GM23338 (cell line): ENCODE data around the gene CPAMD8. TPM values are rescaled to one million over a fixed set of nuclear protein-coding genes. Genes with fewer than 3 reads are reported as not detected.

Experiments used
- ATAC-seq: fragments of 200-7000 bp; cut with Tn5 transposase; 3 replicates; pipeline ENCODE4 v1.9.1; 2020
- DNase-seq: peaks from one replicate; pipeline ENCODE4 v3.0.0-alpha.2; 2015; ENCODE audit warnings: low spot score
- H2AFZ ChIP-seq: fragments of 200-600 bp; sonication (generic); 2 replicates; pipeline ENCODE4 v1.8.0; 2016; ENCODE audit warnings: antibody characterized with exemption, mild to moderate bottlenecking, moderate library complexity
- H3F3A ChIP-seq: fragments of 200-600 bp; sonication (generic); replicated peaks from 2 replicates; pipeline ENCODE4 v1.8.0; 2017; ENCODE audit warnings: antibody characterized with exemption, mixed run types, low read depth
- H3K27ac ChIP-seq: fragments of 200-600 bp; sonication (generic); 2 replicates; pipeline ENCODE4 v1.6.1; 2016; ENCODE audit warnings: low read depth
- H3K27me3 ChIP-seq: fragments of 200-600 bp; sonication (generic); 2 replicates; pipeline ENCODE4 v1.8.0; 2016; ENCODE audit warnings: mild to moderate bottlenecking, mixed run types, moderate library complexity; ENCODE audit not compliant: insufficient read depth
- H3K36me3 ChIP-seq: fragments of 200-600 bp; sonication (generic); 2 replicates; pipeline ENCODE4 v1.8.0; 2016; ENCODE audit warnings: mild to moderate bottlenecking; ENCODE audit not compliant: insufficient read depth
- H3K4me1 ChIP-seq: fragments of 200-600 bp; sonication (generic); 2 replicates; pipeline ENCODE4 v1.8.0; 2016; ENCODE audit warnings: mild to moderate bottlenecking, moderate library complexity; ENCODE audit not compliant: insufficient read depth
- H3K4me2 ChIP-seq: fragments of 200-600 bp; sonication (generic); 2 replicates; pipeline ENCODE4 v1.7.1; 2017; ENCODE audit warnings: mixed run types
- H3K4me3 ChIP-seq: fragments of 200-600 bp; sonication (generic); 2 replicates; pipeline ENCODE4 v1.6.1; 2016; ENCODE audit warnings: mixed run types
- H3K79me2 ChIP-seq: fragments of 200-600 bp; sonication (generic); replicated peaks from 2 replicates; pipeline ENCODE4 v1.8.0; 2017; ENCODE audit warnings: mild to moderate bottlenecking; ENCODE audit not compliant: insufficient read depth
- H3K9me2 ChIP-seq: fragments of 200-600 bp; sonication (generic); 2 replicates; pipeline ENCODE4 v1.8.0; 2017; ENCODE audit not compliant: insufficient read depth
- H4K20me1 ChIP-seq: fragments of 200-600 bp; sonication (generic); replicated peaks from 2 replicates; pipeline ENCODE4 v1.8.0; 2017; ENCODE audit warnings: mild to moderate bottlenecking; ENCODE audit not compliant: insufficient read depth
- H3K27ac Mint-ChIP-seq: 2 replicates; pipeline ENCODE4 v1.8.0; 2020; ENCODE audit warnings: inconsistent platforms, mild to moderate bottlenecking, moderate library complexity, mixed read lengths
- H3K27me3 Mint-ChIP-seq: 3 replicates; pipeline ENCODE4 v1.8.0; 2022; ENCODE audit warnings: low read depth, mild to moderate bottlenecking, moderate library complexity, mixed read lengths, inconsistent platforms; ENCODE audit not compliant: insufficient read depth, poor library complexity
- H3K36me3 Mint-ChIP-seq: 3 replicates; pipeline ENCODE4 v1.8.0; 2021; ENCODE audit warnings: low read depth, mild to moderate bottlenecking, inconsistent platforms, moderate library complexity, mixed read lengths
- H3K4me1 Mint-ChIP-seq: 3 replicates; pipeline ENCODE4 v1.8.0; 2020; ENCODE audit warnings: mild to moderate bottlenecking, inconsistent platforms, mixed read lengths
- H3K4me3 Mint-ChIP-seq: 3 replicates; pipeline ENCODE4 v1.8.0; 2021; ENCODE audit warnings: moderate library complexity, mild to moderate bottlenecking, inconsistent platforms, mixed read lengths
- H3K9me3 Mint-ChIP-seq: 3 replicates; pipeline ENCODE4 v1.8.0; 2020; ENCODE audit warnings: moderate library complexity, mild to moderate bottlenecking, inconsistent platforms, mixed read lengths
- CREB1 ChIP-seq: fragments of 250-450 bp; sonication (Bioruptor Pico); IDR thresholded peaks from 2 replicates; pipeline ENCODE4 v1.5.0; 2020; ENCODE audit warnings: low read depth, mild to moderate bottlenecking, moderate library complexity
- ETS1 ChIP-seq: IDR thresholded peaks from 2 replicates; pipeline ENCODE4 v1.6.1; 2016; ENCODE audit warnings: antibody characterized with exemption
- JUNB ChIP-seq: IDR thresholded peaks from one replicate; pipeline ENCODE4 v1.6.1; 2016; ENCODE audit warnings: antibody characterized with exemption; ENCODE audit not compliant: unreplicated experiment
- NANOG ChIP-seq: IDR thresholded peaks from 2 replicates; pipeline ENCODE4 v1.6.1; 2016; ENCODE audit warnings: antibody characterized with exemption, borderline replicate concordance
- STAT1 ChIP-seq: IDR thresholded peaks from one replicate; pipeline ENCODE4 v1.6.1; 2016; ENCODE audit warnings: antibody characterized with exemption; ENCODE audit not compliant: unreplicated experiment
- ZNF114 ChIP-seq: fragments of 250-450 bp; sonication (Bioruptor Pico); IDR thresholded peaks from 2 replicates; pipeline ENCODE4 v1.5.0; 2020; ENCODE audit warnings: mild to moderate bottlenecking, moderate library complexity
- ZNF462 ChIP-seq: fragments of 250-450 bp; sonication (Bioruptor Pico); IDR thresholded peaks from 2 replicates; pipeline ENCODE4 v1.5.0; 2020; ENCODE audit warnings: mild to moderate bottlenecking, moderate library complexity
- polyA plus RNA-seq: library from polyadenylated mRNA; unstranded; fragments of >200 nt; fragmentation: Nextera tagmentation; extraction: Ambion mirVana; gene quantifications from 2 replicates; pipeline ENCODE4 v1.2.1, GENCODE V29; 2016
- total RNA-seq: library from RNA; depleted of rRNA; stranded (reverse); fragments of >200 nt; shearing (Covaris generic); gene quantifications from 2 replicates; pipeline ENCODE4 v1.2.3, GENCODE V29; 2014
- TF ChIP-seq, protein P1 (sequence below): IDR thresholded peaks from one replicate; pipeline ENCODE4 v1.6.1; 2018; ENCODE audit warnings: antibody characterized with exemption; ENCODE audit not compliant: unreplicated experiment

The CPAMD8 gene
- total and polyA plus RNA-seq, 2 experiments from 2014 or later = 4.4 to 11.8 TPM

GRCh38 chr19:16887353-16888265 is 139.0 kb downstream of the CPAMD8 start:
- H3K36me3 Mint-ChIP-seq = peaks cover 4% of the 10 kb centered on the region; the same call in 1 of the 3 replicates
- Histone ChIP-seq H3K4me2 (no peak overlapping the region), H2AFZ (no peak overlapping the region), H3K36me3 (no peaks in the 10 kb centered on the region), H3K79me2 (no peaks in the 10 kb centered on the region), H4K20me1 (no peaks in the 10 kb centered on the region), H3K27ac (no peak overlapping the region), H3K4me3 (no peak overlapping the region), H3K27me3 (no peaks in the 10 kb centered on the region), H3K4me1 (no peaks in the 10 kb centered on the region; the same call in 1 of the 2 replicates), H3K9me2 (no peaks in the 10 kb centered on the region), H3F3A (no peaks in the 10 kb centered on the region)
- DNase-seq (no peak), ATAC-seq (no peak)
- H3K4me1 Mint-ChIP-seq = peaks cover 3% of the 10 kb centered on the region; the same call in 2 of the 3 replicates
- H3K27ac Mint-ChIP-seq = no peak overlapping the region
- H3K4me3 Mint-ChIP-seq = no peak overlapping the region
- peaks cover 7% of the 10 kb centered on the region for H3K27me3 Mint-ChIP-seq
- H3K9me3 Mint-ChIP-seq = peaks cover 9% of the 10 kb centered on the region
- TF ChIP-seq STAT1 (no peak), ZNF114 (no peak), NANOG (no peak), CREB1 (CRISPR knock-in tag) (no peak), ETS1 (no peak), JUNB (no peak)
- TF ChIP-seq, protein P1, sequence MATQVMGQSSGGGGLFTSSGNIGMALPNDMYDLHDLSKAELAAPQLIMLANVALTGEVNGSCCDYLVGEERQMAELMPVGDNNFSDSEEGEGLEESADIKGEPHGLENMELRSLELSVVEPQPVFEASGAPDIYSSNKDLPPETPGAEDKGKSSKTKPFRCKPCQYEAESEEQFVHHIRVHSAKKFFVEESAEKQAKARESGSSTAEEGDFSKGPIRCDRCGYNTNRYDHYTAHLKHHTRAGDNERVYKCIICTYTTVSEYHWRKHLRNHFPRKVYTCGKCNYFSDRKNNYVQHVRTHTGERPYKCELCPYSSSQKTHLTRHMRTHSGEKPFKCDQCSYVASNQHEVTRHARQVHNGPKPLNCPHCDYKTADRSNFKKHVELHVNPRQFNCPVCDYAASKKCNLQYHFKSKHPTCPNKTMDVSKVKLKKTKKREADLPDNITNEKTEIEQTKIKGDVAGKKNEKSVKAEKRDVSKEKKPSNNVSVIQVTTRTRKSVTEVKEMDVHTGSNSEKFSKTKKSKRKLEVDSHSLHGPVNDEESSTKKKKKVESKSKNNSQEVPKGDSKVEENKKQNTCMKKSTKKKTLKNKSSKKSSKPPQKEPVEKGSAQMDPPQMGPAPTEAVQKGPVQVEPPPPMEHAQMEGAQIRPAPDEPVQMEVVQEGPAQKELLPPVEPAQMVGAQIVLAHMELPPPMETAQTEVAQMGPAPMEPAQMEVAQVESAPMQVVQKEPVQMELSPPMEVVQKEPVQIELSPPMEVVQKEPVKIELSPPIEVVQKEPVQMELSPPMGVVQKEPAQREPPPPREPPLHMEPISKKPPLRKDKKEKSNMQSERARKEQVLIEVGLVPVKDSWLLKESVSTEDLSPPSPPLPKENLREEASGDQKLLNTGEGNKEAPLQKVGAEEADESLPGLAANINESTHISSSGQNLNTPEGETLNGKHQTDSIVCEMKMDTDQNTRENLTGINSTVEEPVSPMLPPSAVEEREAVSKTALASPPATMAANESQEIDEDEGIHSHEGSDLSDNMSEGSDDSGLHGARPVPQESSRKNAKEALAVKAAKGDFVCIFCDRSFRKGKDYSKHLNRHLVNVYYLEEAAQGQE = no peak

DNA sequence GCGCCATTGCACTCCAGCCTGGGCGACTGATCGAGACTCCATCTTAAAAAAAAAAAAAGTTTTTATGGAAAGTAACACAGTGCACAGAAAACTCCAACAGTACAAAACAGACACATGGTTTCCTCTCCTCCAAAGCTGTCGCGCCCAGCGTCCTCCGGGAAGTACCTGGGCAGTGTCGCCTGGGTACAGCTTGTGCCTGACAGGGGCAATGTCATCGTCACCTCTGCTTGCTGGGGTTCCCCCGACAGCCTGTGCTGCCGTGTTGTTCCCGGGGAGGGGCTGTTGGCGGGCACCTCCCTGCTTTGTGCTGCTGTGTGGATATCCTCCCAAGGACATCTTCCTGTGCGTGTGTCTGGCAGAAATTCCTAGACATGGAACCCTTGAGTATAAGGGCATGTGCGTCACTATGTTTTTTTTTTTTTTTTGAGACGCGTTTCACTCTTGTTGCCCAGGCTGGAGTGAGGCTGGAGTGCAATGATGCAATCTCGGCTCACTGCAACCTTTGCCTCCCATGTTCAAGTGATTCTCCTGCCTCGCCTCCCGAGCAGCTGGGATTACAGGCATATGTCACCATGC is 140.2 kb downstream of the CPAMD8 start:
- H3K4me1 Mint-ChIP-seq = peaks cover 3% of the 10 kb centered on the region; the same call in 2 of the 3 replicates
- H3K4me3 ChIP-seq = no peak overlapping the region
- H2AFZ ChIP-seq = no peak overlapping the region
- no peak overlapping the region for H3K27ac Mint-ChIP-seq
- peaks cover 20% of the 10 kb centered on the region for H3K9me3 Mint-ChIP-seq
- H4K20me1 ChIP-seq = no peaks in the 10 kb centered on the region
- no peak overlapping the region for H3K27ac ChIP-seq
- no peaks in the 10 kb centered on the region for H3K9me2 ChIP-seq
- H3K27me3 ChIP-seq = no peaks in the 10 kb centered on the region
- no peak overlapping the region for H3K4me3 Mint-ChIP-seq
- H3K4me1 ChIP-seq = no peaks in the 10 kb centered on the region; the same call in 1 of the 2 replicates
- H3K36me3 Mint-ChIP-seq = peaks cover 13% of the 10 kb centered on the region
- H3K4me2 ChIP-seq = no peak overlapping the region
- H3F3A ChIP-seq = no peaks in the 10 kb centered on the region
- H3K79me2 ChIP-seq = no peaks in the 10 kb centered on the region
- no peaks in the 10 kb centered on the region for H3K36me3 ChIP-seq
- DNase-seq (no peak), ATAC-seq (no peak)
- peaks cover 7% of the 10 kb centered on the region for H3K27me3 Mint-ChIP-seq
- no peak for TF ChIP-seq ZNF462 (CRISPR knock-in tag)
- no peak for TF ChIP-seq ETS1
- TF ChIP-seq JUNB = no peak
